Ascending aorta (tissue), 2 donors: Measurements from ENCODE around the gene XRN2. TPM values are rescaled to one million over a fixed set of nuclear protein-coding genes. Genes with fewer than 3 reads are reported as not detected.

ENCODE experiments used
- DNase-seq, 2 donors: peaks; one replicate each; pipeline ENCODE4 v3.0.0-alpha.2; 2019; ENCODE audit warnings: low spot score in 2 of 2
- H3K27ac ChIP-seq, 2 donors: fragments of 200-600 bp; sonication (generic); one replicate each; pipeline ENCODE4 v1.5.1; 2016 to 2017; ENCODE audit warnings: mild to moderate bottlenecking in 1 of 2
- H3K27me3 ChIP-seq: fragments of 200-600 bp; sonication (generic); one replicate; pipeline ENCODE4 v1.5.1; 2017
- H3K36me3 ChIP-seq, 2 donors: fragments of 200-600 bp; sonication (generic); one replicate each; pipeline ENCODE4 v1.5.1; 2016
- H3K4me1 ChIP-seq, 2 donors: fragments of 200-600 bp; sonication (generic); one replicate each; pipeline ENCODE4 v1.5.1; 2016 to 2017; ENCODE audit warnings: mild to moderate bottlenecking in 1 of 2
- H3K4me3 ChIP-seq, 2 donors: fragments of 200-600 bp; sonication (generic); one replicate each; pipeline ENCODE4 v1.5.1; 2016 to 2017; ENCODE audit warnings: mild to moderate bottlenecking in 1 of 2
- H3K9me3 ChIP-seq, 2 donors: fragments of 200-600 bp; sonication (generic); one replicate each; pipeline ENCODE4 v1.5.1; 2016
- intact Hi-C: fragments of 100-400 bp; cut with DNase I; formaldehyde crosslinking; loops from one replicate; pipeline ENCODE4 v1.15.1; 2023
- total RNA-seq: library from RNA; depleted of rRNA; stranded (reverse); fragments of >200 nt; gene quantifications from one replicate; pipeline ENCODE4 v1.1.0, GENCODE V29; 2016
- TF ChIP-seq, protein P1 (sequence below), 3 experiments: fragments of 200-600 bp in 2 of 3; fragments of 450-650 bp in 1 of 3; sonication (generic) in 2 of 3; IDR thresholded peaks; one replicate each; pipeline ENCODE4 v1.5.1; 2016 to 2019; ENCODE audit warnings: antibody characterized with exemption in 3 of 3, mild to moderate bottlenecking in 1 of 3, moderate library complexity in 1 of 3

Gene XRN2
- total RNA-seq, 1 donor from 2014 or later, result 19.5 TPM

- intact Hi-C loops, result no loop called here
- Histone ChIP-seq H3K27ac (no peak overlapping the region), H3K36me3 (peaks cover 9 to 34% of the 10 kb centered on the region in 2 donors), H3K4me1 (no peaks in the 10 kb centered on the region), H3K4me3 (no peak overlapping the region), H3K27me3 (no peaks in the 10 kb centered on the region), H3K9me3 (no peaks in the 10 kb centered on the region)
- DNase-seq, result no peak
- TF ChIP-seq, protein P1, sequence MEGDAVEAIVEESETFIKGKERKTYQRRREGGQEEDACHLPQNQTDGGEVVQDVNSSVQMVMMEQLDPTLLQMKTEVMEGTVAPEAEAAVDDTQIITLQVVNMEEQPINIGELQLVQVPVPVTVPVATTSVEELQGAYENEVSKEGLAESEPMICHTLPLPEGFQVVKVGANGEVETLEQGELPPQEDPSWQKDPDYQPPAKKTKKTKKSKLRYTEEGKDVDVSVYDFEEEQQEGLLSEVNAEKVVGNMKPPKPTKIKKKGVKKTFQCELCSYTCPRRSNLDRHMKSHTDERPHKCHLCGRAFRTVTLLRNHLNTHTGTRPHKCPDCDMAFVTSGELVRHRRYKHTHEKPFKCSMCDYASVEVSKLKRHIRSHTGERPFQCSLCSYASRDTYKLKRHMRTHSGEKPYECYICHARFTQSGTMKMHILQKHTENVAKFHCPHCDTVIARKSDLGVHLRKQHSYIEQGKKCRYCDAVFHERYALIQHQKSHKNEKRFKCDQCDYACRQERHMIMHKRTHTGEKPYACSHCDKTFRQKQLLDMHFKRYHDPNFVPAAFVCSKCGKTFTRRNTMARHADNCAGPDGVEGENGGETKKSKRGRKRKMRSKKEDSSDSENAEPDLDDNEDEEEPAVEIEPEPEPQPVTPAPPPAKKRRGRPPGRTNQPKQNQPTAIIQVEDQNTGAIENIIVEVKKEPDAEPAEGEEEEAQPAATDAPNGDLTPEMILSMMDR (IDR thresholded peaks at IDR 0.05), result no peak
These were observed 68.1 kb downstream of the XRN2 start for GRCh38 chr20:21371193-21371592.

GRCh38 chr20:21372016-21372415 is 68.9 kb downstream of the XRN2 start:
- Histone ChIP-seq H3K9me3 (no peaks in the 10 kb centered on the region), H3K36me3 (peaks cover 3 to 27% of the 10 kb centered on the region in 2 donors), H3K4me1 (no peaks in the 10 kb centered on the region), H3K4me3 (no peak overlapping the region), H3K27me3 (no peaks in the 10 kb centered on the region), H3K27ac (no peak overlapping the region)
- intact Hi-C loops, result no loop called here
- TF ChIP-seq, protein P1 (IDR thresholded peaks at IDR 0.05), result no peak
- no peak for DNase-seq

- DNase-seq, result no peak
- H3K27me3 ChIP-seq, result no peaks in the 10 kb centered on the region
- no peaks in the 10 kb centered on the region for H3K9me3 ChIP-seq
- H3K4me3 ChIP-seq, result no peak overlapping the region
- peaks cover 3 to 19% of the 10 kb centered on the region in 2 donors for H3K36me3 ChIP-seq
- no peak overlapping the region for H3K27ac ChIP-seq
- intact Hi-C loops, result no loop called here
- TF ChIP-seq, protein P1 (IDR thresholded peaks at IDR 0.05), result no peak
- H3K4me1 ChIP-seq, result no peaks in the 10 kb centered on the region
These were observed 70.3 kb downstream of the XRN2 start for GRCh38 chr20:21373436-21373835.

DNA sequence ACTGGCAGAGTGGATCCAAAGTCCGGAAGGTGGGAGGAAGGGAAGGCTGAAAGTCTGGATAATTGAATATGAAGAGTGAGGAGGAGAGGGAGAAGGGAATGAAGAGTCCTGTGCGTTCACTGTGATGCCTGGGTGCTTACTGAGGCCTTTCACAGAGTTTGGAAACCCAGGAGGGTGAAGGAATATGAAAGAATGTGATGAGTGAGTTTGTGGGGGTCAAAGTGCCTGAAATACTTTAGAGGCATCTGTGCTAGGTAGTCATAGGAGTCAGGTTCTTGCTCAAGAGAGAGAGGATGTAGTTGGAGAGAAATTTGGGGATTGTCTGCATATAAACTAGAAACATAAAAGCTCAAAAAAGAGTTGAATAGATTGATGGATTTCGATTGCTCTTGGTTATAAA is 73.5 kb downstream of the XRN2 start:
- TF ChIP-seq, protein P1 (IDR thresholded peaks at IDR 0.05), result no peak

DNA sequence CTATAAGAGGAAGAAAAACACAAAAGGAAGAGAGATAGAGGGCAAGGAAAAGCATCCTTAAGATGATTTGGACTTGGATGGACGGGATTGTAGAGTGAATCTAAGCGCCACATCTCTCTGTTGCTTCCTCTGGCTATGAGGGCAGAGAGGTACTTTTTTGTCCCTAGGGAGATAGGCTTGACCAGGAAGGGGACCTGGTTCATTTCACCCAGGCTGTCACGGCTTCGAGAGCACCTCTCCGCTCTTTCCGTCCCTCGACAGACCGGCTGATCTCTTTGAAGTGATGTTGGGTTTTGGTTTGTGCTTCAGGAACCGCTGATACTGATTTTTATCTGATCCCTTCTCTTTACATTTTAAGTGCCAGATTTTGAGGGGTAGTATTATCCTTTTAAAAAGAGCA is 74.6 kb downstream of the XRN2 start:
- Histone ChIP-seq H3K27ac (no peak overlapping the region), H3K4me1 (no peaks in the 10 kb centered on the region), H3K27me3 (no peaks in the 10 kb centered on the region), H3K4me3 (no peak overlapping the region), H3K9me3 (no peaks in the 10 kb centered on the region), H3K36me3 (peaks cover 3 to 28% of the 10 kb centered on the region in 2 donors)
- intact Hi-C loops, result no loop called here
- TF ChIP-seq, protein P1 (IDR thresholded peaks at IDR 0.05), result no peak
- DNase-seq, result no peak

More for the DNA sequence above, 73.5 kb downstream of the XRN2 start:
- no peak overlapping the region for H3K27ac ChIP-seq
- intact Hi-C loops, result no loop called here
- DNase-seq, result no peak
- H3K4me1 ChIP-seq, result no peaks in the 10 kb centered on the region
- no peak overlapping the region for H3K4me3 ChIP-seq
- peaks cover 3 to 19% of the 10 kb centered on the region in 2 donors for H3K36me3 ChIP-seq
- H3K27me3 ChIP-seq, result no peaks in the 10 kb centered on the region
- no peaks in the 10 kb centered on the region for H3K9me3 ChIP-seq

- Histone ChIP-seq H3K9me3 (no peaks in the 10 kb centered on the region), H3K36me3 (peaks cover 5 to 34% of the 10 kb centered on the region in 2 donors), H3K4me3 (no peak overlapping the region), H3K27ac (no peak overlapping the region), H3K4me1 (no peaks in the 10 kb centered on the region), H3K27me3 (no peaks in the 10 kb centered on the region)
- TF ChIP-seq, protein P1 (IDR thresholded peaks at IDR 0.05), result no peak
- intact Hi-C loops, result no loop called here
- no peak for DNase-seq
These were observed 75.1 kb downstream of the XRN2 start for GRCh38 chr20:21378259-21378658.
